Keratinocyte (primary cell): ENCODE measurements around the gene ARHGAP15. TPM values are rescaled to one million over a fixed set of nuclear protein-coding genes. Genes with fewer than 3 reads are reported as not detected.

ENCODE experiments used
- DNase-seq: peaks from one replicate; pipeline ENCODE4 v3.0.0-alpha.2; 2011; ENCODE audit warnings: low read depth, missing footprints, low spot score
- FAIRE-seq: peaks from 2 replicates; lab custom pipeline; 2011; peaks lifted over from hg19 to GRCh38; lab: Jason Lieb, UNC
- H2AFZ ChIP-seq: 2 replicates; pipeline ENCODE4 v1.6.0; 2012; ENCODE audit warnings: low read length, control low read depth, inconsistent platforms; ENCODE audit not compliant: control insufficient read depth
- H3K27ac ChIP-seq: 2 replicates; pipeline ENCODE4 v1.5.1; 2011; ENCODE audit warnings: low read length; ENCODE audit not compliant: control insufficient read depth, insufficient read depth
- H3K27me3 ChIP-seq: 3 replicates; pipeline ENCODE4 v1.6.0; 2011; ENCODE audit warnings: low read length; ENCODE audit not compliant: control insufficient read depth, insufficient read depth; ENCODE audit errors: extremely low read depth
- H3K36me3 ChIP-seq, 2 experiments: 2 replicates in 1 of 2; 3 replicates in 1 of 2; pipeline ENCODE4 v1.5.1; 2011; ENCODE audit warnings: low read length in 2 of 2, mild to moderate bottlenecking in 1 of 2; ENCODE audit not compliant: control insufficient read depth in 2 of 2, insufficient read depth in 2 of 2; ENCODE audit errors: extremely low read depth in 1 of 2
- H3K4me1 ChIP-seq: 3 replicates; pipeline ENCODE4 v1.5.1; 2011; ENCODE audit warnings: low read length; ENCODE audit not compliant: control insufficient read depth, insufficient read depth; ENCODE audit errors: extremely low read depth
- H3K4me2 ChIP-seq: 3 replicates; pipeline ENCODE4 v1.6.0; 2011; ENCODE audit warnings: low read depth, low read length; ENCODE audit not compliant: control insufficient read depth, insufficient read depth; ENCODE audit errors: extremely low read depth
- H3K4me3 ChIP-seq, 3 experiments: fragments of 200-600 bp in 1 of 3; sonication (generic) in 1 of 3; 2 replicates in 2 of 3; 3 replicates in 1 of 3; pipeline ENCODE4 v1.5.1; 2011 to 2016; ENCODE audit warnings: low read length in 3 of 3, mild to moderate bottlenecking in 3 of 3, control low read depth in 2 of 3, inconsistent platforms in 1 of 3, low read depth in 1 of 3, mixed read lengths in 1 of 3, mixed run types in 1 of 3, moderate library complexity in 1 of 3; ENCODE audit not compliant: control insufficient read depth in 2 of 3, insufficient read depth in 2 of 3; ENCODE audit errors: extremely low read depth in 1 of 3
- H3K79me2 ChIP-seq: 2 replicates; pipeline ENCODE4 v1.6.0; 2012; ENCODE audit warnings: low read length; ENCODE audit not compliant: control insufficient read depth, insufficient read depth
- H3K9ac ChIP-seq: 3 replicates; pipeline ENCODE4 v1.6.0; 2011; ENCODE audit warnings: low read length; ENCODE audit not compliant: control insufficient read depth, insufficient read depth; ENCODE audit errors: extremely low read depth
- H3K9me1 ChIP-seq: 3 replicates; pipeline ENCODE4 v1.6.0; 2011; ENCODE audit warnings: low read length; ENCODE audit not compliant: control insufficient read depth, insufficient read depth; ENCODE audit errors: extremely low read depth
- H3K9me3 ChIP-seq: 2 replicates; pipeline ENCODE4 v1.5.1; 2012; ENCODE audit warnings: low read depth, low read length; ENCODE audit not compliant: control insufficient read depth
- H4K20me1 ChIP-seq: 3 replicates; pipeline ENCODE4 v1.6.0; 2011; ENCODE audit warnings: low read length; ENCODE audit not compliant: control insufficient read depth, insufficient read depth; ENCODE audit errors: extremely low read depth
- CTCF ChIP-seq, 3 experiments: IDR thresholded peaks in 1 of 3; conservative IDR thresholded peaks in 1 of 3; optimal IDR thresholded peaks in 1 of 3; 2 replicates in 2 of 3; 3 replicates in 1 of 3; pipeline versions ENCODE3 to v1.5.1; 2011; ENCODE audit warnings: low read length in 3 of 3, mild to moderate bottlenecking in 3 of 3, moderate library complexity in 2 of 3, control low read depth in 1 of 3, inconsistent platforms in 1 of 3; ENCODE audit not compliant: insufficient read depth in 2 of 3; ENCODE audit errors: extremely low read depth in 1 of 3
- EZH2 ChIP-seq: IDR thresholded peaks from one replicate; pipeline ENCODE4 v1.6.1; 2012; ENCODE audit warnings: inconsistent platforms, mild to moderate bottlenecking, low read length, moderate library complexity
- dilution Hi-C: fragments of 300-500 bp; cut with MboI; formaldehyde crosslinking; loops from one replicate; pipeline ENCODE4 v1.7.0; 2020; ENCODE audit warnings: low sequenced_read_pairs; ENCODE audit not compliant: extremely low pct_ligation_motif_present
- polyA plus RNA-seq, 5 experiments: library from polyadenylated mRNA; depleted of rRNA in 3 of 5; stranded (reverse) in 3 of 5; stranded (forward) in 1 of 5; unstranded in 1 of 5; fragments of >200 nt; gene quantifications; 1 replicate in 1 of 5; 2 replicates in 3 of 5; 3 replicates in 1 of 5; pipeline versions ENCODE4 v1.2.1 to v1.2.3, GENCODE V29; 2011 to 2012; ENCODE audit warnings: missing spikeins in 2 of 5, low read depth in 1 of 5, low replicate concordance in 1 of 5

ARHGAP15 gene
- polyA plus RNA-seq, 1 donor (not counting 4 experiments of a cell fraction or from before 2014, with no cell fraction given) = not detected

DNA sequence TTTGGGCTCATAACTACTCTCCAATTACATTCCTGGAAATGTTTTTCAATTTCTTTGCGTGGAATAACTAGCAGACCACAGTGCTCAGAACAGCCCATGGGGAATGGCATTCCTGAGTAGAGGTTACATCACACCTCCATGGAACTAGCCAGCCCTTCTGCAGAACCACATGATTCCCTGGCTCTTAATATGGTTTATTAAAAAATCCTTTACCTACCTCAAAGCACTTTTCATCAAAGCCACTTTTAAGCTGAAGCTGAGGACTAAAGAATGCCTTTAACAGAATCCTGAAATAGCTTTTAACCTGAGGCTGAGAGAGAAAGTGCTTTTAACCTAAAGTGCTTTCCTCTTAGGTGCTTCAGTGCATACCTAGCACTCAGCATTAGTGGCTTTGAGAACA lies 376.3 kb downstream of the ARHGAP15 start:
- Histone ChIP-seq H4K20me1 (no peaks in the 10 kb centered on the region), H3K79me2 (no peaks in the 10 kb centered on the region), H3K36me3 (no peaks in the 10 kb centered on the region), H3K27me3 (no peaks in the 10 kb centered on the region), H3K27ac (no peak overlapping the region), H3K4me3 (no peak overlapping the region), H3K9me1 (no peaks in the 10 kb centered on the region), H3K9ac (no peak overlapping the region), H2AFZ (no peak overlapping the region), H3K9me3 (no peaks in the 10 kb centered on the region), H3K4me1 (no peaks in the 10 kb centered on the region), H3K4me2 (no peak overlapping the region)
- no peak for TF ChIP-seq CTCF (optimal IDR thresholded peaks at IDR 0.05 in 1 of 3, IDR thresholded peaks at IDR 0.05 in 1 of 3, conservative IDR thresholded peaks at IDR 0.05 in 1 of 3; ENCODE audit: extremely low read depth in 1 of 3, insufficient read depth in 2 of 3, low read length in 3 of 3)
- FAIRE-seq (no peak), DNase-seq (no peak)
- dilution Hi-C loops = no loop called here

DNA sequence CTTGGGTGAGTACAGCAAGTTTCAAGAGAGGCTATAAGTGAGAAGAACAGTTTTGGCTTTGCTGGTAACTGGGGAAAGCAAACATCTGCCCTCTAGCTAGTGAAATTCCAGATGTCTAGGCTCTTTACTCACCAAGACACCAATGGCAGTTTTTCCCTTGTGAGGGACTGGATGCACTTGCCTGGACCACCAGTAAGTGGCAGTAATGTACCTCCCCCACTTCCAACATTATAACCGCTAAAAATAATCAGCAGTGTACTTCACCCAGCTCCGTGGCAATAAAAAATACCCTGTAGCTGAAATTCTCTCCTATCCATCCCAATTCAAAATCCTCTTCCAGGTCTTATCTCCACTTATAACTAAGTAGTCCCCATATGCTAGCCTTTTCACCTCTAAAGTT lies 383.9 kb downstream of the ARHGAP15 start:
- Histone ChIP-seq H3K9me1 (no peaks in the 10 kb centered on the region), H3K9me3 (no peaks in the 10 kb centered on the region), H3K4me2 (no peak overlapping the region), H3K4me1 (no peaks in the 10 kb centered on the region), H2AFZ (no peak overlapping the region), H3K27me3 (no peaks in the 10 kb centered on the region), H3K79me2 (no peaks in the 10 kb centered on the region), H3K27ac (no peak overlapping the region), H3K9ac (no peak overlapping the region), H3K4me3 (no peak overlapping the region), H4K20me1 (no peaks in the 10 kb centered on the region), H3K36me3 (no peaks in the 10 kb centered on the region)
- FAIRE-seq (no peak), DNase-seq (no peak)
- TF ChIP-seq EZH2 (no peak), CTCF (optimal IDR thresholded peaks at IDR 0.05 in 1 of 3, IDR thresholded peaks at IDR 0.05 in 1 of 3, conservative IDR thresholded peaks at IDR 0.05 in 1 of 3; ENCODE audit: extremely low read depth in 1 of 3, insufficient read depth in 2 of 3, low read length in 3 of 3) (peak; percentile 45 to 67 (median 65))
- dilution Hi-C loops = no loop called here
